Measurements from ENCODE around the gene IL1RAPL1. TPM values are rescaled to one million over a fixed set of nuclear protein-coding genes. Genes with fewer than 3 reads are reported as not detected.

The IL1RAPL1 gene
- total RNA-seq, 1 experiment from 2014 or later = not detected

- CTCF ChIA-PET = no interaction called here
- DNase-seq = no peak
- Mint-ChIP-seq H3K4me3 (ENCODE audit: low read depth, unreplicated experiment) (no peak overlapping the region), H3K9me3 (ENCODE audit: low read depth, unreplicated experiment) (no peaks in the 10 kb centered on the region), H3K27ac (ENCODE audit: unreplicated experiment) (no peak overlapping the region), H3K27me3 (ENCODE audit: unreplicated experiment) (no peaks in the 10 kb centered on the region), H3K4me1 (ENCODE audit: low read depth, unreplicated experiment) (no peaks in the 10 kb centered on the region), H3K36me3 (ENCODE audit: insufficient read depth, unreplicated experiment) (no peaks in the 10 kb centered on the region)
- BruUV-seq (replicated peaks) = no TSS peak
- TF ChIP-seq CTCF (IDR thresholded peaks at IDR 0.05; ENCODE audit: unreplicated experiment) = no peak
- intact Hi-C loops (cut with micrococcal nuclease; ENCODE audit: unreplicated experiment) = no loop called here
These were observed 1137.1 kb downstream of the IL1RAPL1 start for GRCh38 chrX:29724316-29724715.

DNA sequence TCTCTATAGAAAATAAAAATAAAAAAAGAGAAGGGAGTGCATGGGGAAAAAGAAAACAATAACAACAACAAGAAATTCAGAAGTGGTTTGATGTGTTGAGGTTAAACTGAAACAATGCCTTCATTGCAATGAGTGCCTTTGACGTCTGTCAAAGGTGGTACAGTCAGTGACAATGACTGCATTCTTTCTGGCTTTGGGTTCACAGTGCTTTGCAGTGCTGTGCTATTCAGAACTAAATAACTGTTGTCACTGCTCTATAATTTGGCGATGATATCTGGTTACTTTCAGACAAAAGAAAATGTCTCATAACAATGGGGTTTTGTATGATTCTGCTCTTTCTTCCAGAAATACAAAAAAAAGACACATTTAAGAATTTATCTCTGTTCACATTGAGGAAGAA is 1139.6 kb downstream of the IL1RAPL1 start:
- Mint-ChIP-seq H3K4me3 (ENCODE audit: low read depth, unreplicated experiment) (no peak overlapping the region), H3K27ac (ENCODE audit: unreplicated experiment) (no peak overlapping the region), H3K9me3 (ENCODE audit: low read depth, unreplicated experiment) (no peaks in the 10 kb centered on the region), H3K36me3 (ENCODE audit: insufficient read depth, unreplicated experiment) (no peaks in the 10 kb centered on the region), H3K4me1 (ENCODE audit: low read depth, unreplicated experiment) (no peaks in the 10 kb centered on the region), H3K27me3 (ENCODE audit: unreplicated experiment) (no peaks in the 10 kb centered on the region)
- intact Hi-C loops (cut with micrococcal nuclease; ENCODE audit: unreplicated experiment) = no loop called here
- no peak for TF ChIP-seq CTCF (IDR thresholded peaks at IDR 0.05; ENCODE audit: unreplicated experiment)
- no peak for DNase-seq
- BruUV-seq (replicated peaks) = no TSS peak
- CTCF ChIA-PET = no interaction called here

DNA sequence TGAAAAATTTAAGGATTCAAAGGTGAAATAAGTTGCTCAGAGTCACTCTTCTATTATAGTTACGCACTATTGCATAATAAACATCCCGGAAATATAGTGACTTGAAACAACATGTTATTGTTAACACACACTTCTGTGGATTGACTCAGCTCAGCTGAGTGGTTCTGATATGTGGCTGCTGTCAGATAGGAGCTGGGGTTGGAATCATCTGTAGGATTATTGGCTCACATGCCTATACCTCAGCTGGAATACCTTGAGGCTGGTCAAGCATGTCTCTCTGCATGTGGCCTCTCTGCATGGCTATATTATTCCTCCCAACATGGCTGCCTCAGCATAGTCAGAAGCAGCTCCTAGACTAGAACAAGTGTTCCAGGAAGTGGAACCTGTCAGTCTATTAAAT is 1141.4 kb downstream of the IL1RAPL1 start:
- no peak overlapping the region for H3K4me3 Mint-ChIP-seq (ENCODE audit: low read depth, unreplicated experiment)
- no peak overlapping the region for H3K27ac Mint-ChIP-seq (ENCODE audit: unreplicated experiment)
- no peak for DNase-seq
- intact Hi-C loops (cut with micrococcal nuclease; ENCODE audit: unreplicated experiment) = no loop called here
- TF ChIP-seq CTCF (IDR thresholded peaks at IDR 0.05; ENCODE audit: unreplicated experiment) = no peak
- H3K4me1 Mint-ChIP-seq (ENCODE audit: low read depth, unreplicated experiment) = no peaks in the 10 kb centered on the region
- no peaks in the 10 kb centered on the region for H3K9me3 Mint-ChIP-seq (ENCODE audit: low read depth, unreplicated experiment)
- H3K27me3 Mint-ChIP-seq (ENCODE audit: unreplicated experiment) = no peaks in the 10 kb centered on the region
- no TSS peak for BruUV-seq (replicated peaks)
- CTCF ChIA-PET = no interaction called here
- H3K36me3 Mint-ChIP-seq (ENCODE audit: insufficient read depth, unreplicated experiment) = no peaks in the 10 kb centered on the region

GRCh38 chrX:29744966-29745365 is 1157.7 kb downstream of the IL1RAPL1 start:
- Mint-ChIP-seq H3K4me3 (ENCODE audit: low read depth, unreplicated experiment) (no peak overlapping the region), H3K27ac (ENCODE audit: unreplicated experiment) (no peak overlapping the region), H3K27me3 (ENCODE audit: unreplicated experiment) (no peaks in the 10 kb centered on the region), H3K4me1 (ENCODE audit: low read depth, unreplicated experiment) (no peaks in the 10 kb centered on the region), H3K36me3 (ENCODE audit: insufficient read depth, unreplicated experiment) (no peaks in the 10 kb centered on the region), H3K9me3 (ENCODE audit: low read depth, unreplicated experiment) (peaks cover 5% of the 10 kb centered on the region)
- CTCF ChIA-PET = interaction anchor here (0.7 kb wide), 1 partner anchor 82 kb away, joined by 3 read pairs; no protein-coding TSS in a partner anchor
- intact Hi-C loops (cut with micrococcal nuclease; ENCODE audit: unreplicated experiment) = no loop called here
- no peak for DNase-seq
- no TSS peak for BruUV-seq (replicated peaks)
- no peak for TF ChIP-seq CTCF (IDR thresholded peaks at IDR 0.05; ENCODE audit: unreplicated experiment)
